Thoracic aorta (tissue), 2 donors: ENCODE results near the gene SMARCA4. TPM values are rescaled to one million over a fixed set of nuclear protein-coding genes. Genes with fewer than 3 reads are reported as not detected.

Experiments
- ATAC-seq: fragments of 150-250 bp; one replicate; pipeline ENCODE4 v1.8.0; 2017; ENCODE audit warnings: low read depth; ENCODE audit not compliant: insufficient number of reproducible peaks, low FRiP score
- DNase-seq: peaks from one replicate; pipeline ENCODE4 v3.0.0-alpha.2; 2020; ENCODE audit warnings: low spot score
- H3K27ac ChIP-seq, 2 donors: fragments of 200-600 bp; sonication (generic); 1 replicate in 1 of 2; 2 replicates in 1 of 2; pipeline ENCODE4 v1.5.1; 2016; ENCODE audit warnings: mild to moderate bottlenecking in 2 of 2, moderate library complexity in 2 of 2
- H3K27me3 ChIP-seq: fragments of 200-600 bp; sonication (generic); replicated peaks from 2 replicates; pipeline ENCODE4 v1.6.0; 2016; ENCODE audit warnings: mild to moderate bottlenecking; ENCODE audit not compliant: insufficient read depth
- H3K36me3 ChIP-seq: fragments of 200-600 bp; sonication (generic); one replicate; pipeline ENCODE4 v1.5.1; 2016
- H3K4me1 ChIP-seq, 2 donors: fragments of 200-600 bp; sonication (generic); 1 replicate in 1 of 2; 2 replicates in 1 of 2; pipeline versions ENCODE4 v1.5.1 to v1.6.0; 2016; ENCODE audit warnings: low read depth in 2 of 2, mild to moderate bottlenecking in 1 of 2; ENCODE audit not compliant: control insufficient read depth in 1 of 2
- H3K4me3 ChIP-seq: fragments of 200-600 bp; sonication (generic); 2 replicates; pipeline ENCODE4 v1.5.1; 2016; ENCODE audit warnings: mild to moderate bottlenecking
- H3K9me3 ChIP-seq: fragments of 200-600 bp; sonication (generic); 2 replicates; pipeline ENCODE4 v1.5.1; 2016
- total RNA-seq, 2 donors: library from RNA; depleted of rRNA; stranded (reverse); fragments of >200 nt; gene quantifications; one replicate each; pipeline versions ENCODE4 v1.1.0 to v1.2.3, GENCODE V29; 2016
- TF ChIP-seq, protein P1 (sequence below): fragments of 200-600 bp; sonication (generic); IDR thresholded peaks from one replicate; pipeline ENCODE4 v1.5.1; 2019; ENCODE audit warnings: antibody characterized with exemption

The SMARCA4 gene
- total RNA-seq, 2 donors from 2014 or later = 63.8 to 85.9 TPM

DNA sequence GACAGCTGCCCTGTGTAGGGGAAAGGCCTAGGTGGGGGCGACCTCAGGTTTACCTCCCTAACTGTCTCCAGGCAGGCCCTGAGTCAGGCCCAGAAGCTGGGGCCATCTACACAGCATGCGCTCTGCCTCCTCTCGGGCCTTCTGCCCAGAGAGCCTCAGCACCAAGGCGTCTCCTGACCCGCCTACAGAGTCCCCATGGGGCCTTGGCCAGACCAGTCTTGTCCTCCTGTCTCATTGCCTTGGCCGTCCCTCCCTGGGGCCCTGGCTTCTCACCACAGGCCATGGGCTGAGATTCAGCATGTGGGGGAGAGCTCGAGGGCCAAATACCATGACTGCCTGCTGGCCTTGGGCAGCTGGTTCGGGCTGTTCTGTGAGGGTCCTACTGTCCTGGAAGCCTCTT is 59.0 kb downstream of the SMARCA4 start:
- Histone ChIP-seq H3K27me3 (no peaks in the 10 kb centered on the region), H3K4me3 (no peak overlapping the region), H3K36me3 (peaks cover 55% of the 10 kb centered on the region), H3K9me3 (no peaks in the 10 kb centered on the region), H3K27ac (no peak overlapping the region), H3K4me1 (no peaks in the 10 kb centered on the region)
- DNase-seq (no peak), ATAC-seq (no peak)
- TF ChIP-seq, protein P1, sequence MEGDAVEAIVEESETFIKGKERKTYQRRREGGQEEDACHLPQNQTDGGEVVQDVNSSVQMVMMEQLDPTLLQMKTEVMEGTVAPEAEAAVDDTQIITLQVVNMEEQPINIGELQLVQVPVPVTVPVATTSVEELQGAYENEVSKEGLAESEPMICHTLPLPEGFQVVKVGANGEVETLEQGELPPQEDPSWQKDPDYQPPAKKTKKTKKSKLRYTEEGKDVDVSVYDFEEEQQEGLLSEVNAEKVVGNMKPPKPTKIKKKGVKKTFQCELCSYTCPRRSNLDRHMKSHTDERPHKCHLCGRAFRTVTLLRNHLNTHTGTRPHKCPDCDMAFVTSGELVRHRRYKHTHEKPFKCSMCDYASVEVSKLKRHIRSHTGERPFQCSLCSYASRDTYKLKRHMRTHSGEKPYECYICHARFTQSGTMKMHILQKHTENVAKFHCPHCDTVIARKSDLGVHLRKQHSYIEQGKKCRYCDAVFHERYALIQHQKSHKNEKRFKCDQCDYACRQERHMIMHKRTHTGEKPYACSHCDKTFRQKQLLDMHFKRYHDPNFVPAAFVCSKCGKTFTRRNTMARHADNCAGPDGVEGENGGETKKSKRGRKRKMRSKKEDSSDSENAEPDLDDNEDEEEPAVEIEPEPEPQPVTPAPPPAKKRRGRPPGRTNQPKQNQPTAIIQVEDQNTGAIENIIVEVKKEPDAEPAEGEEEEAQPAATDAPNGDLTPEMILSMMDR = no peak

DNA sequence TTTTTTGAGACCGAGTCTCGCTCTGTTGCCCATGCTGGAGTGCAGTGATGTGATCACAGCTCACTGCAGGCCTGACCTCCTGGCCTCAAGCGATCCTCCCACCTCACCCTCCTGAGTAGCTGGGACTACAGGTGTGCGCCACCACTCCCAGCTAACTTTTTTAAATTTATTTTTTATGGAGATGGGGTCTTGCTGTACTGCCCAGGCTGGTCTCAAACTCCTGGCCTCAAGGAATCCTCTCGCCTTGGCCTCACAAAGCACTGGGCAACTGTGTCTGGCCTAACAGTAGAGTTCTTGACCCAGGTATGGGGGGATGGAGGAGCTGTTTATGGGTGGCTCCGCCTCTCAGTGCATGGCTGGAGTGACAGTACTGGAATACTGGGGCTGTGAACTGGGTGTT is 59.6 kb downstream of the SMARCA4 start:
- no peaks in the 10 kb centered on the region for H3K4me1 ChIP-seq
- TF ChIP-seq, protein P1 = no peak
- no peak for DNase-seq
- no peaks in the 10 kb centered on the region for H3K27me3 ChIP-seq
- H3K9me3 ChIP-seq = no peaks in the 10 kb centered on the region
- no peak for ATAC-seq
- H3K27ac ChIP-seq = no peak overlapping the region
- H3K4me3 ChIP-seq = no peak overlapping the region
- H3K36me3 ChIP-seq = peaks cover 60% of the 10 kb centered on the region

DNA sequence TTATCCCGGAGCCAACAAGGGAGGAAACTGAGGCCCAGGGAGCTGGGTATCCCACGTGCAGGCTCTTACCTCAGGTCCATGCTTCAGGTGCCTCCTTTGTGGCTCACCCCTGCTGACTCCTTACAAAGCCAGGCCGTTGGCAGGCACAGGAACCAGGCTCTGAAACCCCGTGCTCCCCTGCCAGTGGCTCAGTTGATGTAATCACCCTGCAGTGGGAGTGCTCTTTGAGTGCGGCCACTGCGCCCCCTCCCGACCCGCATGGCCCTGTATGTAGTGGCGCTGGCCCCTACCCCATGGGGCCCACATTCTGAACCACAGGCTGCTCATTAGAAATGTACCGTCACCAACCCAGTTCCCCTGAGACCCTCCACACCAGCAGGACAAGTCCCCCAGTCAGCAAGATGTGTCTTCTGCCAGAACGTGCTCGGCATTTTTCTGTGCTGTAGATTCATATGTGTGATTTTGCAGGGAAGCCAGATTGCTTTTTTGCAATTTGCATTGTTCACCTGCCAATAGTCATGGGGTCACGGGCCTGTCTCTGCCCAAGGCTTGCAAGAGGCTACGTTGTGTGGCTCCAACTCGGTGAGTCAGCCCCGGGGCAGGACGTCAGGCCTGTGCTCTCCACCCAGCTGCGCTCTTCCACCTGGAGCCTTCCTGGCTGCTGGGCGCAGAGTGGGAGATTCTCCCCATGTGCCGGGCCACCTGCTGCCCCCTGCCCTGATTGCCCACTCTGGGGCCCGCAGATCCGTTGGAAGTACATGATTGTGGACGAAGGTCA is 60.3 kb downstream of the SMARCA4 start:
- H3K27me3 ChIP-seq = no peaks in the 10 kb centered on the region
- DNase-seq (no peak), ATAC-seq (no peak)
- no peaks in the 10 kb centered on the region for H3K4me1 ChIP-seq
- no peaks in the 10 kb centered on the region for H3K9me3 ChIP-seq
- H3K27ac ChIP-seq = no peak overlapping the region
- H3K4me3 ChIP-seq = no peak overlapping the region
- peaks cover 67% of the 10 kb centered on the region for H3K36me3 ChIP-seq
- TF ChIP-seq, protein P1 = no peak

DNA sequence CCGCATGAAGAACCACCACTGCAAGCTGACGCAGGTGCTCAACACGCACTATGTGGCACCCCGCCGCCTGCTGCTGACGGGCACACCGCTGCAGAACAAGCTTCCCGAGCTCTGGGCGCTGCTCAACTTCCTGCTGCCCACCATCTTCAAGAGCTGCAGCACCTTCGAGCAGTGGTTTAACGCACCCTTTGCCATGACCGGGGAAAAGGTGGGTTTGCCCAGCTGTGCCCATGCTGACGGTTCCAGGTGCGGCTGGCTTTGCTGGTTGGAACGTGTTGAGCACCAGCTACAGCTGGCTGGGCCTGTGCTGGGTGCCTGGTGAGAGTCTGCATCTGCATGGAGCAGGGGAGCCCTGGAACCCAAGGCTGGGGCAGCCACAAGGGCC is 60.9 kb downstream of the SMARCA4 start:
- TF ChIP-seq, protein P1 = no peak
- no peak overlapping the region for H3K27ac ChIP-seq
- DNase-seq = no peak
- ATAC-seq = no peak
- H3K36me3 ChIP-seq = peaks cover 71% of the 10 kb centered on the region
- no peaks in the 10 kb centered on the region for H3K27me3 ChIP-seq
- no peak overlapping the region for H3K4me3 ChIP-seq
- no peaks in the 10 kb centered on the region for H3K4me1 ChIP-seq
- no peaks in the 10 kb centered on the region for H3K9me3 ChIP-seq

DNA sequence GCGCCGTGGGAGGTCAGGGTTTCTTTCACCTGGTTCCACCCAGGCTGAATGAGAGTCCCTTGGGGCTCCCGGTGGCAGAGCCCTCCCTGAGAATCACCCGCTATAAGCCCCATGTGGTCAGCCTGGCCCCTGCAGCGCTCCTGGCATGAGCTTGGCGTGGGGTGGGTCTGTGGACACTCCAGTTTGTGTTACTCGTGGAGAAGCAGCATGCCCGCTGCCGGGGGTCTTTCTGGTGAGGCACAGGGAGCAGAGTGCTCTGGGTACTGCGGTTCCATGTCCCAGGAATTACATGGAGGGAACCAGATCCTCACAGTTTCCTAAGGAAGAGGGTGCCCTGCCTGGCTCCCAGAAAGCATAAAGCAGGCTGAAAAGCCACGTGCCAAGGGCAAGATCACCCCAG is 62.2 kb downstream of the SMARCA4 start:
- no peaks in the 10 kb centered on the region for H3K9me3 ChIP-seq
- H3K4me3 ChIP-seq = no peak overlapping the region
- TF ChIP-seq, protein P1 = no peak
- peaks cover 75% of the 10 kb centered on the region for H3K36me3 ChIP-seq
- H3K27me3 ChIP-seq = no peaks in the 10 kb centered on the region
- H3K27ac ChIP-seq = no peak overlapping the region
- no peaks in the 10 kb centered on the region for H3K4me1 ChIP-seq
- no peak for DNase-seq
- ATAC-seq = no peak
